SKM-1 (cell line): Measurements from ENCODE around the gene SYT6.

Experiments used
- DNase-seq: peaks from one replicate; lab custom pipeline; 2025; ENCODE audit not compliant: unreplicated experiment; lab: John Stamatoyannopoulos, UW

Gene SYT6

DNA sequence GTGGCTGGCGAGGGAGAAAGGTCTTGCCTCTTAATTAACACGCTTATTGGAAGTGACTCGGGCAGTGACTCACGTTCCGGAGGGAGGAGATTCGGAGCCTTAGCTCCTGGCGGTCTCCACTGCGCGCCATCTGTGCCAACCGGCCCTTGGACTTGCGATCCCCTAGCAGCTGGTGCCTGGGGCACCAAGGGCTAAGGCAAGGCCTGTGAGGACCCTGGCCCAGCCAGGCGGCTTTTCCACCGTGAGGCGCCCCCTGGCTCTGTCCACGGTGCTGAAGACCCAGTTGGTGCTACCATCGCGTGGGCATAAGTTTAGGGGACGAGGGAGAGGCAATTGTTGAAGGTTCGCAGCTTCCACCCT is 1.3 kb upstream of the SYT6 start:
- no peak for DNase-seq

DNA sequence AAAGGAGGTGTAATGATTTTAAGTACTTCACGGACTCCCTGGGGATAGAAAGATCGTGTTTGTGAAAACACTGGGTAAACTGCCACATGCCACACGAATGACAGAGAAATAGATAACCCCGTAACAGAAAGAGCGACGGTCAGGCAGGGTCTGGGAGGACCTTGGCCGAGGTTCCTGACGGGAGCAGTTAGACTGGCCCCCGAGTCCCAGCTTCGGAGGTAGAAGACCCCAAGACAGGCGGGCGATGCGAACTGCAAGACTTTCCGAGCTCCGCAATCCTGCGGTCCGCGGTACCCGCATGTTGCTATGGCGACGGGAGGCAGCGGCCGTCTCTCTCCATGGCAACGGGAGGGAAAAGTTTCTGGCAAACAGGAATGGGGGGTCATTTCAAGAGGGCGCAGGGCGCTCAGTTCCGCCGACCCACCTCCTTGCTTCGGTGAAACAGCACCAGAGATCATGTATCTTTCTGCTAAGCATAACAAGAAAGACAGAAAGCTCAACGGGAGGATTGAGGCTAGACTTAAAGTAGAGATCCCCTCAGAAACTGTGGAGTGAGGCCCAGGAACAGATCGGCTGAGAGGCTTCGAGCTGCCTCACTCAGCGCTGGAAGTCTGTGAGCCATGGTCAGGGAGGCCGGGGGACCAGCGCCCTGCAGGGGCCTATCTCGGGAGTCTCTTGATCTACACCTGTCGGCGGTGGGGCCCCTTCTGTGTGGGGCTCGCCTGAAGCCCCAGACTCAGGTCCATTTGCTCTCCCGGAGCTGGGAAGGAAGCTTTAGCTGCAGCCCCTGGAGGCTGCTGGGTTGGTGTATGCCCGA is 685 bp upstream of the SYT6 start:
- DNase-seq: no peak

DNA sequence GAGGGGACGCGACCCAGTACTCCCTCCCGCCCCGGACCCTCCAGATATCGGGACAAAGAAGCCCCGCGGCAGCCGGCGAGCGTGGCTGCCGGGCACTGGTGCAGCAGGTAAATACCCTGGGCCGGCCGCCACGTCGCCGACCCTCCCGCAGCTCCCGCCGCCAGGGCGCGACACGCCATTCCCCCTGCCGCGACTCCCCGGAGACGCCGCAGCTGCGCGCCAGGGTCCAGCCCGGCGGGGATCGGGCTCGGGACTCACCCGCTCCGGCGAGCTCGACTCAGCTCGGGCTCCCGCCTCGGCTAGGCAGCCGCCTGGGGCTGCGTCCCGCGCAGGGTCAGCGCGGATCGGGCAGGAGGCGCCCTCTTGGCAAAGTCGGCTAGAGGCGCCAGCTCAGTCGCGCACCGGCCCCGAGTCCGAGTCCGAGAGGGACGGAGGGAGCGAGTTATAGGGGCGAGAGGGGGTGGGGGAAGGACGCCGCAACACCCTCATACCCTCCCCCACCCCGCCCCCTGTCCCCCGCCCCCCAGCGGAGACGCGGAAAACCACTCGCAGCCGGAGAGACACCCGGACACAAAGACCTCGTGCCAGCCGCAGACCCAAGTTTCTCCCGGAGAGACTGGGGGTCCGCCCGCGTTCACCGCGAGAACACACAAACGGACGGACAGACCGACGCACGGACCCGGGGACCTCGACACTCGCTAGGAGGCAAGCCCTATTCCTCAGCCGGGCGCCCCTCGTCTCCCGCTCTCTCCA is 985 bp downstream of the SYT6 start:
- DNase-seq: no peak

DNA sequence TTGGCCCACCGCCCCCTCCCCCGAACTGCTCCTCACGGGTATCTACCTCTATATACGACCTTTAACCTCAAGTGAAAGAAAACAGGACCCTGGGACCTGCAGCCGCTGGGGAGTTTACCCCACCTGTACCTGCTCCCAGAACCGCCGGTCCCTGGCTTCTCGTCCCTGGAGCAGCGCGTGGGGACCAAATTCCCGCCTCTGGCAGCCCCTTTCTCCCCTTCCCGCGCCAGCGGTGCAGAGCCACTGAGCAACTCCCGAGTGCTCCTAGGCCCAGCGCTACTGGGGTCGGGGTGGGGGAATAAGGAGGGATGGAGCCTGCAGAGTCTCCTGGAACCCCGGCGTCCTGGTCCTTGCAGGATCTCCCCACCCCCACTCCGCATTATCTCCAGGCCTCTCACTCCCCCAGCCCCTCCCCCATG is 1.6 kb downstream of the SYT6 start:
- no peak for DNase-seq

DNA sequence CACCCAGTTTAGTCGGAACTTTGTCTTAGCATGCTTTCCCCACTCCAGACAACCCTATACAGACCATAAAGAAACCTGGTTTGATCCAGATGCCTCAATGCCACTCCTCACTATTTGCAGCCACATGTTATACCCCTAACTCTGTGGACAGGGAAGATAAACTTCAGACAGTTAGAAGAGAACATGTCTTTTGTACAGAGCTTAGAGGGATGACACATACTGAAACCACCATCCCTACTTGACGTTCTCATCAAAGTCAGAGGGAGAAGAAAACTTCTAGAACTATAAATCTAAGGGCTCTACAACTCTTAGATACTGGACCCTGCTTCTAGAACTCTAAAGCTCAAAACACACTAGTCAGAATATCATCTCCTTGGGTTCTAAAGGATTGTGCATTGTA is 3.7 kb downstream of the SYT6 start:
- DNase-seq: no peak

DNA sequence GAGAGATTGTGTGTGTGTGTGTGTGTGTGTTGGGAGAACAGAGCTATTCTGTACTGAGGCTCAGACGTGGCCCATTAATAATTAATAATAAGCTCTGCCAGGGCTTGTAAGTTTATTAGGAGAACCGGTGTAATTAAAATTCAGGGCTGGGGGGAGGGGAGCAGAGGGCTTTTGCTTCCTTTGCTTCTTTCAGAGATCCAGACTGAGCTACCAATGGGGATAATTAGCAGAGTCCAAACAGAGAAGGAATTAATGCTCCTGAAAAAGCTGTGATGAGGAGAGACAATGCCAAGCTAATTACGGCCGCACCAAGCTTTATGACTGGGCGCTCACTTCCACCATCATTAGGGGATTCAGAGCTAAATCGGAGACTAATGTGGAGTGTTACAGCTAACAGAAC is 4.5 kb downstream of the SYT6 start:
- DNase-seq: no peak

DNA sequence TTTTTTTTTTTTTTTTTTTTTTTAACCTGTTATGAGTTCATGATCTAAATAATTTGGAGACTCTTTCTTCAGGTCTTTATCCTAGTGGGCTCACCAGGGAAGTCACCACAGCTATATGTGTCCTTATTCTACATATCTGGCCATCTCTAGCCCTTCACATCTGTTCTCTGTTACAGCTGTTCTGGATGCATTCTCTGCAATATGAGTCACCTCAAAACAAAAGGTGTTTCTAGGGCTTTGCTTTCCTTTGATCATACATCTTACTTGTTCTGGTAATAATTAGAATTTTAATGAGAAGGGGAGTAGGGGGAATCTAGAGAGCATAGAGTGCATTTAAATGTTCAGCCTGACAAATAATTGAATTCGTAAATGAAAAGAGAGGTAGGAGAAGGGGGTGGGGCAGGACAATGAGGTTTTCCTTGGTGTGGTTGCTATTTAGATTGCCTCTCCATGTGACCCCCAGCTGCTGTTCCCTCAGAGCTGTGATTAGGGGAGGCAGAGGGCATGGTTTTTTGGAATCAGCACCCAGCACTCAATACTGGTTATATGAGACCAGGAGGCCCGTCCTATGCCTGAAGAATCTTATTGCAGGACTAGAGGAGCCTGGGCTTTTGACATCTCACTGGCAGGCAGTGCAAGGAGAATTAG is 8.0 kb downstream of the SYT6 start:
- DNase-seq: no peak

DNA sequence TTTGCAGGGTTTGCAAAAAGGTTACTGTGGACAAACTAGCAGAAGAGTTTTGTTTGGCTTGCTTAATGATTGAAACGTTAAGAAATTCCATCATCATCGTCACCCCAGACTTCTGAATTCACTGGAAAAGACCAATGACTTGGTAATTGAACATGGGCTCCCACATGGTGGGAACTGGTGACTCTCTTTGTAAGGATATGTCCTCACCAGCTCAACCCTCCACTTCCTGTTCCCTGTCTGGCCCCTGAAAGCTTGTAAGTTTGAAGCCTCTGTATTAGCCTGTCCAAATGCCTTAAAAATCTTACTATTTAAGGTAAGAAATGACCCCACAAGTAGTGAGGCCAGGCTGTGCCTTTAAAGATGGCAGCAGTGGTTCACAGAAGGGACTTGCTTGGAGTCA is 9.7 kb downstream of the SYT6 start:
- no peak for DNase-seq

DNA sequence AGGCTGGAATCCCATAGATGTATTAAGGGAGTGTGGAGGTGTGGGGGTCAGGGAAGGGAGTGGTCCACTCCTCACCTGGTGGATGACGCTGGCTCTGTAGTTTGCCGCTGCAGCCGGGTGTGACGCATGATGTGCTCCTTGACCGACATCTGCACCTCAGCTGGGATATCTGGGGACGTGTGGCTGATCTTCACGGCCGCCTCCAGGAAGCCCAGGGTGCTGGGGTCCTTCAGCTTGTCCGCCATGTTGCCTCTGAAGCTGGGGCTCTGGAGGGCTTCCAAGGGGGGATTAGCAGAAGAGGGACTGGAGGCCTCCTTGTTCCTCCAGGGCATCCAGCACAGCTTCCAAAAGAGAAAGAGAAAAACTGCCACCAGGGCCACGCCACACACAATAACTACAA is 14.1 kb downstream of the SYT6 start:
- no peak for DNase-seq

DNA sequence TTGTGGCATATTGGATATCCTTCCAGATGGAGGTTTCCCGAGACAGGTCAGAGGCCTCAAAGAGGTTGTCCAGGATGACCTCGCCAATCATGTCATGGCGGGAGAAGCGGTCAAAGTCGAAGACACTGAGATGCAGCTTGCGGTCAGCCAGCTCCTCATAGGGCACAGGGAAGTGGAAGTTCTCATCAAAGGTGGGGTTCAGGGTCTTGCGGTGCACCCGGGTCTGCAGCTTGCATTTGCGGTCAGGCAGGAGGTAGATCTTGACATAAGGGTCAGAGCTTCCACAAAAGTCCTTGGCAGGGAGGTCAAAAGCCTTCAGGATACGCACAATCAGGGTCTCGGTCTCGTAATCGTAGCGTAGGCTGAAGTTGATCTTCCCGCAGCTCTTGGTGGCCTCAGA is 16.2 kb downstream of the SYT6 start:
- DNase-seq: no peak

DNA sequence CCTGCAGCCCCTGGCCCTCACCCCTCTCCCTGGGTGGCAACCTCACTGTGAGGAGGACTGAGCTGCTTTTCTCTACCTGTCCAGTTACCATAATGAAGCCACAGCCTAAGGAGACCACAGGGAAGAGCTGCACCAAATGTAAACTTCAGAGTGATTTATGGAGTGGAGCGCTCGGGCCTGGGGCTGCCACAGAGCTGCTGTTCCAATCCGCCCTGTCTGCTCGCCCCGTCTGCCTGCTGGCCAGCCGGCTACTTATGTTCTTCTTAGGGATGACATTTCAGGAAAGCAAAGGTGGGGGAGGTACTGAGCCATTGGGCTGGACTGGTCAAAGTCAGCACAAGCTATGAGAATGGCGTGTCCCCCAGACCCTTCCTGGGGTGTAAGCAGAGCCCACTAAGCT is 17.9 kb downstream of the SYT6 start:
- no peak for DNase-seq

DNA sequence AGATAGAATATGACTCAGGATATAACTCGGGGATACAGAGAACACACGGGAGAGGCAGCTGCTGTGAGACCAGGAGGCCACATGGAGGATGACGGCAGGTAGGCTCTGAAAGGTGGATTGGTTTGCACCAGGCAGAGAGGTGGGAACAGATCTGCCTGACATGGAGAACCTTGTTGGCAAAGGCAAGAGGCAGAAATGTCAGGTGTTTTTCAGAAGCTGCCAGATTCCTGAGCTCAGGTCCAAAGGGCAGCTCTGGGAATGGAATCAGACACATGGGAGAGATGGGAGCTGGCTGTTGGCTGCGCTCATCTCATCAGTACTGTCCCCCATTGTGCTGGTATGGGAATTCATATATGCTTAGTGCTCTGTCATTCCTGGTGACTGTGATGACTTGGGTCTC is 19.2 kb downstream of the SYT6 start:
- DNase-seq: no peak

DNA sequence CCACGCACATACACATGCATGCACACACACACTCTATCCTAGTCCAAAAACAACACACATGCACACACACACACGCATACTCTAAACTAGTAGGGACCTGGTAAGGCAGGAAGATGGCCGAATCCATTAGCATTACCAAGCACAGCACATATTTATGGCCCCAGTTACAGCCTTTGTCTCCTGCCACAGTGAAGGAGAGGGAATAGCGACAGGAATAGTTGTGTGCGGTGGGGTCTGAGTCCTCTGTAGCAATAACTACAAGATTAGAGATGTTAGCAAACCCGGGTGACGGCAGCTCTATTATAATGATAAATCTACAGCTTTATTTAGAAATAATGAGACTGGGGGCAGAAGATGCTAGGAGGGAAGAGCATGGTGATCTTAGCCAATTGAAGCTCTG is 20.5 kb downstream of the SYT6 start:
- no peak for DNase-seq

DNA sequence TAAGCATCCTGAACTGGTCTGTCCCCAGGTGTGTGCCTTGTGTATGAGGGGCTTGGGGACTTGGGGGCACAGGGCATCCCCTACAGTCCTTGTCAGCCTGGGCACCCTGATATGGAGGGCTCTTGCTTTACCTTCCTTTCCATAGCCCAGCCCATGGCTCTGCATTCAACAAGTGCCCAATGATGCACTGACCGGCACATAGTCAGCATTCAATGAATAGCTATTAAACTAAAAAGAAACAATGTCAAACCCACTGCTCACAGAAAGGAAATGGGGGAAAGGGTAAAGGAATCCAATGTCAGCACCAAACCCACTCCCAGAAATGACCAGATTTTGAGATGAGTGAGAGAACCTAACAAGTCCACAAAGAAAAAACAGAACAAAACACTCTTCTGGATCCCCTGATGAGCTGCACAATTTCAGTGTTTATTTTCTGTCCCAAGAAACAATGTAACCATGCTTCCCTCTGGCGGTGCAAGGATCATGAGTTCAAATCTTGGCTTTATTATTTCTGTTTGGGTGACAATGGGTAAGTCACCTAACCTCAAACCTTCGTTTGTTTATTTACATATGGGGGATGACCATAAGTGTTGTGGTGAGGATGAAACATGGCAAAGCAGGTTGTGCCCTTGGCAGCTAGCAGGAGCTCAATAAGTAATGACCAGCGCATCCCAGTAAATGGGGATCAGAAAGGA is 22.0 kb downstream of the SYT6 start:
- no peak for DNase-seq

DNA sequence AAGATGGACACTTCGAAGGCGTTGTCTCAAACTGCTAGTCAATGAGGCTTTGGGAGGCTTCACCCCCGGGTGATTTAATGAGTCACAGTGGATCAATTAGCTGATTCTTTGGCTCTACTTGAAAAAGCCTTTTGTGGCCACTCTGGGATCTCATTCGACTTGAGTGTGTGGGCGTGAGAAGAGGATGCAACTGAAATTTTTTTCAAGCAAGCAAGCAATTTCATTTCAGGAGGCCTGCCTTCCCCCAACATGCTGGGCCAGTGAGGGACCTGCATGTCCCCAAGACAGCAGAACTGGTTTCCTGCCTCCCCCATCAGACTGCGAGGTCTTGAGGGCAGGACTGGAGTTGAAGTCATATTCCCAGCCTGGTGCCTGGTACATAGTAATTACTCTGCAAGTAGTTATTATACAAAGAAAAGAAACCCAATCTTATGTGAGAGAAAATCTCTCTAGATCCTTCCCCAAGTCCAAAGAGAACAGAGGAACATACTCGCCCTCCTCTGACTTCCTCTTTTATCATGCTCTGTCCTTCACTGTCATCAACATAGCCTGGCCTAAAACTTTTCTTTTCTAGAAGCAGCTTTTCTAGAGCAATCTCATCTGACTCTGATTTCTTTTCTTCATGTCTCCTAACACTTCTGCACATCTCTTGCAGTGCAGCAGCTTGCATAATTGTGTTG is 22.7 kb downstream of the SYT6 start:
- peak; percentile 37 for DNase-seq

DNA sequence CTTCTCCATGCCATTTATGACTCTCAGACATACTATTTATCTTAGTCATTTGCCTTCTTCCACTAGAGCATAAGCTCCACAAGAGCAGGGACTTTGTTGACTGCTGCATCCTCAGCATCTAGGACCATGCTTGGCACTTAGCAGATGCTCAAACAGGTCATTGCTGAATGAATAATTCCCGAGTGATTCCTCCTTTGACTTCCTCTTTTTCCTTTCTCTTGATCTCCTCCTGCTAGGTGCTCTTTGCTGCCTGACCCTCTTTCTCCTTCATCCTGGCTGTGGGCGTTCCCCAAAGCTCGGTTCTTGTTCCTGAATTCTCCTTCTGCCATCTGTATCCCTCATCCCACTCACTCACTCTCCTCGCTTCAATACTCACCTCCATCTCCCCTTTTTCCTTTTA is 23.5 kb downstream of the SYT6 start:
- no peak for DNase-seq

DNA sequence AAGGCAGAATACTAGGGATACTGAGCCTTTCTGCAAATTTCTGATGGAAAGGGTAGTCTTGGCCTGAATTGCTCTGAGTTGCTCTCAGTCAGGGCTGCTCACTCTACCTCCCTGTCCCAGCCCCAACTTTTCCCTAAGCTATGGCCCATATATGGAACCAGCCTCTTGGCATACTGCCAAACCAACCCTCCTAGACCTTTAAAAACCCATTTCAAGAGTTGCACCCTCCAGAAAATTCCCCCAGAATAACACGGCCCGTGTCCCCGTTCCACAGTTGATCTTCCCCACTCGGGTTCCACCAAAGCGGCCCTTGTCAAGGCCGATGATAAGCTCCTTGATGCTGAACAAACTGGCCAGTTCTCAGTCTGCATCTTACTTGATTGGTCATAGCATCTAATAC is 25.4 kb downstream of the SYT6 start:
- no peak for DNase-seq

DNA sequence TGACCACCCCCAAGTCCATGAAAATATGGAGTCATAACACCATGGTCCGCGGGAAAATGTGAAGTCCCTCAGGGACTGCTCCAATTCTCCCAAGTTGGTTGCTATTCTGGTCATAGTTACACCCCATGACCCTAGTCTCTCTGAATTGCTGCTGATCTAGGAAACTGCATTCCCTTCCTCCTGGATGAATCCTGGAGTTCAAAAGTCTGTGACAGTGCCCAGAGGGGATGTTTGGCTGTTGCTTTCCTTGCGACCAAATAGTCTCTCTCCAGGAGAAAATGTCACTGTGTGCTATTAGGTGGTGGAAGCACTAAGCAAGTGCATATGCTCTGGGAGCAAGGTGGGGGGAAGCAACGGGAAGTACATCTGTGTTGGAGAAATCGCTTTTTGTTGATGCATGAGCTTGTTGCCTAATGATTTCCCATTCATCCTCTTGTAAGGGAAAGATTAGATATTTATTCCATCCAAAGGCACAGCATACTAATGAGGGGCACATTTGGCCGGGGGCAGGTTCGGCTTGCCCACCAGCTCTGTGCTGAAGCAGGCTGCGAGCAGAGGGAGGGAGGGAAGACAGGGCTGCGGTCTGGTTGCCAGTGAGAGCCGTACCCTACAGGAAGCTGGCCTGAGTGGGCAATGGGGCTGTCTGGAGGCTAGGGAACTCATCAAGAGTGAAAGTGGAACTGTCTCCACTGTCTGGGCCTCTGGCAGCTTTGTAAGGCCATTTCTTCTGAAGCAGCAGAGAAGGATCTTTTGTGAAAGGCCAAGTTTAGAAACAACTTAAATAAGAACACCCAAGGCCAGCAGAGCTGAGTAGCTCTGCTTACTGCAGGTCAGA is 27.2 kb downstream of the SYT6 start:
- DNase-seq: no peak

DNA sequence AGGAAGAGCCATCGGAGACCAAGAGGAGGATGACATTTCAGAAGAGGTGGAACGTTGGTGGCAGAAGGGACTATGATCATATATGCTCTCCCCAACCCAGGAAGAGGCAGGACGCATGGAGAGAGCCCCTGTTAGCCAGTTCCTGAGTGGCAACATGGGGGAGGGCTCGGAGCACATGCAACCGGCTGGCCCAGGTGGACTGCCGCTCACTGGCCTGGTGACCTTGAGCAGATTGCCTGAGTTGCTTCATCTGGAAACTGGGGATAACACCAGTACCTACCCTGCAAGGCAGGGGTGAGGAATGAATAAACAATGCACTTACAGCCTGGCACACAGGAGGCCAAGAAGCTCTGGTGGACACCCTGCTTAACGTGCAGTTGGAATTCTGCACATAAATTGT is 29.0 kb downstream of the SYT6 start:
- no peak for DNase-seq

DNA sequence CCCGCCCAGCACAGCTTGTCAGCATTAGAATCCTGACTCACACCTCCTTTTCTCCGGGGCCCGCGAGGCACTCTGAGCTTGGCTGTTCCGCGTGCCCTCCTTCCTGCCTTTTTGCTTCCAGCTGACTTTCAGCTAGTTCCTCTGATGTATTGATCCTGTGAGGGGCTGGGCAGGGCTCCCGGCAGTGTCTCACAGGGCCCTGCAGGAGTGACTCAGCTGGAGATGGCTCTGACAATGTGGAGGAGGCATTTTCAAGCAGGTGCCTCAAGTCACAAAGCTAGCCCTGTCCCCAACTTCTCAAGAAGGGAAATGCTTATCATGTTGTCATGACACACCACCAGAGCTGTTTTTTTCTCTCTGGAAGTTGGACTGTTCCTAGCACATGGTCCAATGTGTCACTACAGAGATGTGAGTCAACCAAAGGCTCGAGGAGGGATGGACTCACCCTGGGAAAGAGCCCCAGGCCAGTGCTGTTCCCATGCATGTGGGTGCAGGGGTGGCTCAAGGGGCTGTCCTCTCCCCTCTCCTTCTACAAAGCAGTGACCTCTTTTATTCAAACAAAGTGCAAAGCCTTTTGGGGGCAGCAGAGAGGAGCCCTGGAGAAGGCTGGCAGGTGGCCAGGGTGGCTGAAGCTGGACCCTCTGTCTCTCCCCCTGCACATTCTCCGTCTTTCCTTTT is 30.6 kb downstream of the SYT6 start:
- DNase-seq: no peak
